GM18526 (cell line): Measurements from ENCODE around the gene DRAXIN.

Experiments
- POLR2A ChIP-seq: IDR thresholded peaks from 3 replicates; pipeline ENCODE4 v1.6.1; 2011; ENCODE audit not compliant: insufficient read length; ENCODE audit errors: extremely low read depth

Gene DRAXIN

DNA sequence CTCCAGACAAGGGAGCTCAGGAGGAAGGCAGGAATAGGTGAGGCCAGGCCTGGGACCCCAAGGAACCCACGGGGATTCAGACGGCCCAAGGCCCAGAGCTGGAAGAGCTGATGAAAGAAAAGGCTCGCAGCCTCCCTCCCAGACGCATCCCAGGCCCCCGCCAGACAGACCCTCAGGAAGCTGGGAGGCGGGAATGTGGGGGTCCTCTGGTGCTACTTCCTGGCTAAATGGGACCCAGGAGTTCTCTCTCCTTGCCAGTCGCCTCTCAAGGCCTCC lies 37.7 kb upstream of the DRAXIN start:
- no peak for TF ChIP-seq POLR2A

GRCh38 chr1:11654137-11654938 lies 37.2 kb upstream of the DRAXIN start, which contains the start of the genes FBXO2 and FBXO44:
Gene FBXO2, minus strand, starts transcription at chr1:11654429. Its CDS starts 89 bp downstream, at chr1:11654340.
Gene FBXO44, plus strand, starts transcription at chr1:11654877. Its CDS starts 959 bp downstream, at chr1:11655836.
- TF ChIP-seq POLR2A, result peak; percentile 26

- no peak for TF ChIP-seq POLR2A
Observed at GRCh38 chr1:11654939-11655808, 36.3 kb upstream of the DRAXIN start.

- TF ChIP-seq POLR2A, result no peak
Observed at GRCh38 chr1:11657654-11658053, 33.9 kb upstream of the DRAXIN start.

- no peak for TF ChIP-seq POLR2A
Observed at GRCh38 chr1:11658542-11658941, 33.0 kb upstream of the DRAXIN start.

DNA sequence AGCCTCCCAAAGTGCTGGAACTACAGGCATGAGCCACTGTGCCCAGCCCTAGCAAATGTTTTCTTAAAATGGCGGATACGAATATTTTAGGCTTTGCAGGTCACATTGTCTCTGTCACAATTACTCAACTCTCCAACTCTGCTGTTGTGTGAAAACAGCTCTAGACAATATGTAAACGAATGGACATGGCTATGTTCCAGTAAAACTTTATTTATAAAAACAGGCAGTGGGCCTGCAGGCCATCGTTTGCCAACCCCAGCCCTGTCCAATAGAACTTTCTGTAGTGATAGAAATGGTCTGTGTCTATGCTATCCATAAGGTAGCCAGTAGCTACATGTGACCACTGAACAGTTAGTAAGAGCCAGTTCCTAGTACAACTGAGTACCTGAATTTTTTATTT lies 31.8 kb upstream of the DRAXIN start:
- TF ChIP-seq POLR2A, result no peak

DNA sequence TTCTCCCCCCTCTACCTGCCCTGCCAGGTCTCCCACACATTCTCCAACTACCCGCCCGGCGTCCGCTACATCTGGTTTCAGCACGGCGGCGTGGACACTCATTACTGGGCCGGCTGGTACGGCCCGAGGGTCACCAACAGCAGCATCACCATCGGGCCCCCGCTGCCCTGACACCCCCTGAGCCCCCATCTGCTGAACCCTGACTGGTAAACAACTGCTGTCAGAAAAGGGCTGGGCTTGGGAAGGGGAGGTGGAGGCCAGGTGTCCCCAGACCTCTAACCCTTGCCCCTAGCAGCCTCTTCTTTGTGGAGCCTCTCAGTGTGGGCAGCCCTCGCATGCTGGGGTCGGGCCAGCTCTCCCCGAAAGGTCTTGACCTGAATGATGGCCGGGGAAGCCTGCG lies 30.4 kb upstream of the DRAXIN start:
- no peak for TF ChIP-seq POLR2A

- TF ChIP-seq POLR2A, result peak; percentile 34
Observed at GRCh38 chr1:11664336-11665065, 27.0 kb upstream of the DRAXIN start.

DNA sequence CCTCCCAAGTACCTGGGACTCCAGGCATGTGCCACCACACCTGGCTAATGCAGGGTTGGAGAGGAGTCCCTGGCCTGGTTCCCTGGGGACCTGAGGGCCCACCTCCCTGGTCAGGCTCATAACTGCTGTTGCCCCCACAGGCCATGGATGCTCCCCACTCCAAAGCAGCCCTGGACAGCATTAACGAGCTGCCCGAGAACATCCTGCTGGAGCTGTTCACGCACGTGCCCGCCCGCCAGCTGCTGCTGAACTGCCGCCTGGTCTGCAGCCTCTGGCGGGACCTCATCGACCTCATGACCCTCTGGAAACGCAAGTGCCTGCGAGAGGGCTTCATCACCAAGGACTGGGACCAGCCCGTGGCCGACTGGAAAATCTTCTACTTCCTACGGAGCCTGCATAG lies 23.0 kb upstream of the DRAXIN start:
- no peak for TF ChIP-seq POLR2A

DNA sequence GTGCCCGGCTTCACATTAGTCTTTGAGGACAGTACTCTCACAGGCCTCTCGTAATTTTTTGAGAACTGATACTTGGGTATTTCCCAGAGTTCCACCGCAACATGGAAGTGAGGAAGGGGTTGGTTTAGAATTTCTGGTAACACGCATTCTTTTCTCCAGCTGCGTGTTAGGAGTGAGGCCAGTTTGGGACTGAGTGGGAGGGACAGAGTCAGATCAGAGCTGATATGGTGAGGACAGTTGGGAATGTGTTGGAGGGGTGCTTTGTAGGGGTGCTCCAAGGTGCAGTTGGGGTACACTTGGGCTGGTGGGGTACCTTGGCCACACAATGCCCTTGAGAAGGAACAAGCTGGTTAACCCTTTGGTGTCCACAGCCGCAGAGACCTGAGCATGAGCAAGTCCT lies 20.8 kb upstream of the DRAXIN start:
- no peak for TF ChIP-seq POLR2A

- no peak for TF ChIP-seq POLR2A
Observed at GRCh38 chr1:11671205-11671543, 20.3 kb upstream of the DRAXIN start.

DNA sequence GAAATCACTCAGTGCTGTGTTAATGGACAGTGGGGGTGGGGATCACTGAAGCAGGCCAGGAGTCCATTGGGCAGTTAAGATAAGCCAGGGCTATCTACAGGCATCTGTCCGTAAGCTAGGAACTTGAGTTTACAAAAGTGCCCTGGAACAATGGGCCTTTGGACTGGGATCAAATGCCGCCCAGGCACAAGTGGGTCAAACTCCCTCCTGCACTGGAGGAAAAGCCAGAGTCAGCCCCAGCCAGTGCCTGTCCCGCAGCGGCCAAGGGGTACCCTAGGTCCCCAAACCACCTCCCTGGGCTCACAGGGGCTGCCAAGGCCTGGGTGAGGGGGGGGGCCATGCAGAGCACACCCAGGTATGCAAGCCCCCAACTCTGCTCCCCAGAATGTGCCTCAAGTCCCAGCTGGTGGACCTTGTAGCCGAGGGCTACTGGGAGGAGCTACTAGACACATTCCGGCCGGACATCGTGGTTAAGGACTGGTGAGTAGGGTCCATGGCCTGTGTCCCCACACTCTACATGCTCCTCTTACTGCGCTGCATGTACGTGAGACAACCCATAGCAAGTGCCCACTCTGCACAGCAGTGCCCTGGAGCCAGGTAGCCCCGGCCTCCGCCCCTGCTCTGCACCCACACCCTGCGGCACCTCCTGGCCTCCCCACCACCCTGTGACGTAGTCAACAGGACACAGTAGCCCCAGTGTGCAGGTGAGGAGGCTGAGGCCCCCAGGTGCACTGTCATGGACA lies 19.8 kb upstream of the DRAXIN start:
- TF ChIP-seq POLR2A, result no peak

GRCh38 chr1:11673089-11673769 lies 18.3 kb upstream of the DRAXIN start:
- TF ChIP-seq POLR2A, result no peak

GRCh38 chr1:11674488-11674887 lies 17.0 kb upstream of the DRAXIN start:
- no peak for TF ChIP-seq POLR2A
